Measurements from ENCODE around the gene GALNT7. TPM values are rescaled to one million over a fixed set of nuclear protein-coding genes. Genes with fewer than 3 reads are reported as not detected.

The GALNT7 gene
- total RNA-seq, 2 donors from 2014 or later = 83.5 to 138 TPM

GRCh38 chr4:173332963-173333657 is 164.5 kb downstream of the GALNT7 start:
- peak overlapping the region; percentile 91 for H3K4me3 ChIP-seq
- no peaks in the 10 kb centered on the region for H3K36me3 ChIP-seq
- no peaks in the 10 kb centered on the region for H3K27me3 ChIP-seq
- H3K9me3 ChIP-seq = no peaks in the 10 kb centered on the region
- no peak for TF ChIP-seq CTCF (IDR thresholded peaks at IDR 0.05)
- H3K4me1 ChIP-seq = no peaks in the 10 kb centered on the region
- DNase-seq = no peak
- H3K9ac ChIP-seq (ENCODE audit: low read depth in 2 of 2, low read length in 2 of 2) = peak overlapping the region; percentile 95 to 97
- intact Hi-C loops (cut with DNase I) = loop anchor here (5.0 kb wide), 1 partner anchor 39 kb away; the partner anchor contains the start of gene SAP30
- H3K27ac ChIP-seq = peak overlapping the region; percentile 100

GRCh38 chr4:173333658-173334084 is 165.1 kb downstream of the GALNT7 start:
- Histone ChIP-seq H3K27ac (peak overlapping the region; percentile 100), H3K4me3 (peak overlapping the region; percentile 91), H3K36me3 (no peaks in the 10 kb centered on the region), H3K4me1 (no peaks in the 10 kb centered on the region), H3K27me3 (no peaks in the 10 kb centered on the region), H3K9me3 (no peaks in the 10 kb centered on the region), H3K9ac (ENCODE audit: low read depth in 2 of 2, low read length in 2 of 2) (peak overlapping the region; percentile 95 to 97)
- DNase-seq = peak; percentile 65
- intact Hi-C loops (cut with DNase I) = loop anchor here (5.0 kb wide), 1 partner anchor 39 kb away; the partner anchor contains the start of gene SAP30
- no peak for TF ChIP-seq CTCF (IDR thresholded peaks at IDR 0.05)

DNA sequence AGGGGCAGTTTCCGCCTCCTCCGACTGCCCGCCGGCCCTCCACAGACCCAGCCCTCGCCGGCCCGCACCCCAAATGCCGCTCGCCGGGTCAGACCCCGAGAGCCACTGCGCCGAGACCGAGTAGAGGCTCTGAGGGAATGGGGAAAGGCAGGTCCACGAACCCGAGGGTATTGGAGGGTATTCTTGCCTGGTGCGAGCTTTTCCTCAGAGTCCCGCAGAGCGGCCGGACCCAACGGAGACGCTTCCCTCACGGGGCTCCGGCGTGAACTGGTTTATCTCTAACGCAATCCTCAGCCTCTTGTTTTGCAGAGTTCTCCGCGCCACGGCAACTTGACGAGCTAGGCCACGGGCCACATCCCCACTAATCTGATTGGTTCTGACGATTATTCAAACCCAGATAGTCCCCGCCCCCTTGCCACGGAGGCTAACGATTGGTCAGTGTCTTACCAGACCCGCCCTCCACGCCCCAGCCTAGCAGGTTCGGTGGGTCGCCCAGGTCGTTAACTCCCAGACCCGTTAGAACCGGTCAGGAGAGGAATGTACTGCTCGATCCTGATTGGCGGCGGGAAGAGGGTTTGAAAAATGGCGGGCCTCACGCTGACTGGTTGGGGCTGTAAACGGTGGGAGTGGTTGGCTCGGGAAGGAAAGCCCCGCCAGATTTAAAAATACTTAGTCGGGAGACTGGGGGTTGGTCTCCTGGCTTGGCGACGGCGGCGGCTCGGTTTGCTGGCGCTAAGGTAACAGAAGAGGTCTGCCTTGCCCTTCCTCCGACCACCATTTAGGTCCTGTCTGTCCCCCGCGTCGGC is 165.7 kb downstream of the GALNT7 start, which contains the start of gene HMGB2:
TSS of gene HMGB2 (minus strand) at position 274 of the 806 bp plus-strand sequence. CDS start 709 bp downstream, outside the sequence.
- no peaks in the 10 kb centered on the region for H3K9me3 ChIP-seq
- no peaks in the 10 kb centered on the region for H3K36me3 ChIP-seq
- peak within 1 kb of the TSS; percentile 100 for H3K27ac ChIP-seq
- peak; percentile 100 for DNase-seq
- no peaks in the 10 kb centered on the region for H3K27me3 ChIP-seq
- H3K4me3 ChIP-seq = peak within 1 kb of the TSS; percentile 91
- intact Hi-C loops (cut with DNase I) = loop anchor here (5.0 kb wide), 1 partner anchor 38 kb away; the partner anchor contains the start of gene SAP30
- peak within 1 kb of the TSS; percentile 95 to 97 for H3K9ac ChIP-seq (ENCODE audit: low read depth in 2 of 2, low read length in 2 of 2)
- TF ChIP-seq CTCF (IDR thresholded peaks at IDR 0.05) = no peak
- no peaks in the 10 kb centered on the region for H3K4me1 ChIP-seq

- intact Hi-C loops (cut with DNase I) = loop anchor here (5.0 kb wide), 1 partner anchor 37 kb away; the partner anchor contains the start of gene SAP30
- H3K9ac ChIP-seq (ENCODE audit: low read depth in 2 of 2, low read length in 2 of 2) = peak overlapping the region; percentile 64 to 88
These were observed 166.5 kb downstream of the GALNT7 start for GRCh38 chr4:173334891-173335752.

More at GRCh38 chr4:173334891-173335752, 166.5 kb downstream of the GALNT7 start:
- Histone ChIP-seq H3K27me3 (no peaks in the 10 kb centered on the region), H3K4me1 (no peaks in the 10 kb centered on the region), H3K4me3 (peak overlapping the region; percentile 91), H3K9me3 (no peaks in the 10 kb centered on the region), H3K36me3 (no peaks in the 10 kb centered on the region), H3K27ac (peak overlapping the region; percentile 100)
- peak; percentile 87 for DNase-seq
- TF ChIP-seq CTCF (IDR thresholded peaks at IDR 0.05) = no peak

Data from colonic mucosa (tissue), 4 donors.